ENCODE measurements around the gene DUSP14.

DNA sequence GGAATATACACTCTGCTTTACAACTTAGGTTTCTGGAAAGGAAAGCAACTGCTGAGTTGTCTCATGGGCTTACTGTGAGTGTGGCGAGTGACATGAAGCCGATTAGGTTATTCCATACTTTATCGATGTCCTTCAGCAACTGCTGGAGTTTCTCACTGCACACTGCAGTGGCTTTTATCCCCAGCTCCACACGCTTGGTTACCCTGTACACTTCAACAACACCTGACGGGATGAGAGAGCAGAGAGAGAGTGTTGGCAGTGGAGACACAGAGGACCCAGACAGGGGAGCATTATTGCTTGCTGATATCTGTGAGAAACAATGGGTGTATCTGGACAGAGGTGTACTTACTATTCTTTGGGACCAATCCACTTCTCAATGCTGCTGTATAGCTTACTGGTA lies 46.2 kb downstream of the DUSP14 start:
- TF ChIP-seq, protein P1, sequence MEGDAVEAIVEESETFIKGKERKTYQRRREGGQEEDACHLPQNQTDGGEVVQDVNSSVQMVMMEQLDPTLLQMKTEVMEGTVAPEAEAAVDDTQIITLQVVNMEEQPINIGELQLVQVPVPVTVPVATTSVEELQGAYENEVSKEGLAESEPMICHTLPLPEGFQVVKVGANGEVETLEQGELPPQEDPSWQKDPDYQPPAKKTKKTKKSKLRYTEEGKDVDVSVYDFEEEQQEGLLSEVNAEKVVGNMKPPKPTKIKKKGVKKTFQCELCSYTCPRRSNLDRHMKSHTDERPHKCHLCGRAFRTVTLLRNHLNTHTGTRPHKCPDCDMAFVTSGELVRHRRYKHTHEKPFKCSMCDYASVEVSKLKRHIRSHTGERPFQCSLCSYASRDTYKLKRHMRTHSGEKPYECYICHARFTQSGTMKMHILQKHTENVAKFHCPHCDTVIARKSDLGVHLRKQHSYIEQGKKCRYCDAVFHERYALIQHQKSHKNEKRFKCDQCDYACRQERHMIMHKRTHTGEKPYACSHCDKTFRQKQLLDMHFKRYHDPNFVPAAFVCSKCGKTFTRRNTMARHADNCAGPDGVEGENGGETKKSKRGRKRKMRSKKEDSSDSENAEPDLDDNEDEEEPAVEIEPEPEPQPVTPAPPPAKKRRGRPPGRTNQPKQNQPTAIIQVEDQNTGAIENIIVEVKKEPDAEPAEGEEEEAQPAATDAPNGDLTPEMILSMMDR (IDR thresholded peaks at IDR 0.05; ENCODE audit: control extremely low read depth in 1 of 3, insufficient read depth in 1 of 3, low read depth in 1 of 3, low read length in 3 of 3): no peak
- TF ChIP-seq, protein P2, sequence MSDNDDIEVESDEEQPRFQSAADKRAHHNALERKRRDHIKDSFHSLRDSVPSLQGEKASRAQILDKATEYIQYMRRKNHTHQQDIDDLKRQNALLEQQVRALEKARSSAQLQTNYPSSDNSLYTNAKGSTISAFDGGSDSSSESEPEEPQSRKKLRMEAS (IDR thresholded peaks at IDR 0.05): no peak
- TF ChIP-seq CBX8 (IDR thresholded peaks at IDR 0.05; ENCODE audit: borderline replicate concordance, low read depth, low read length) (no peak), CHD2 (IDR thresholded peaks at IDR 0.05; ENCODE audit: low read length) (no peak)
